ENCODE data around the gene NVL.

The NVL gene

GRCh38 chr1:224219612-224220059 is 110.3 kb downstream of the NVL start:
- no peak for TF ChIP-seq REST (IDR thresholded peaks at IDR 0.05; ENCODE audit: insufficient read depth in 1 of 2, low read depth in 2 of 2, low read length in 2 of 2)
- no peak for TF ChIP-seq POLR2AphosphoS5 (IDR thresholded peaks at IDR 0.05; ENCODE audit: low read depth, low read length)
- no peak for TF ChIP-seq SIN3A (IDR thresholded peaks at IDR 0.05; ENCODE audit: borderline replicate concordance, insufficient read depth, low read length)
- no peak for TF ChIP-seq TAF1 (IDR thresholded peaks at IDR 0.05; ENCODE audit: borderline replicate concordance, insufficient read depth, low read length)
- TF ChIP-seq FOXP2 (optimal IDR thresholded peaks at IDR 0.05; ENCODE audit: borderline replicate concordance, extremely low read depth, extremely low read length, insufficient read depth): no peak

- TF ChIP-seq POLR2AphosphoS5 (IDR thresholded peaks at IDR 0.05; ENCODE audit: low read depth, low read length) (no peak), SIN3A (IDR thresholded peaks at IDR 0.05; ENCODE audit: borderline replicate concordance, insufficient read depth, low read length) (no peak), TAF1 (IDR thresholded peaks at IDR 0.05; ENCODE audit: borderline replicate concordance, insufficient read depth, low read length) (no peak), FOXP2 (optimal IDR thresholded peaks at IDR 0.05; ENCODE audit: borderline replicate concordance, extremely low read depth, extremely low read length, insufficient read depth) (no peak), REST (IDR thresholded peaks at IDR 0.05; ENCODE audit: insufficient read depth in 1 of 2, low read depth in 2 of 2, low read length in 2 of 2) (no peak)
These were observed 110.9 kb downstream of the NVL start for GRCh38 chr1:224219011-224219611.

- TF ChIP-seq SIN3A (IDR thresholded peaks at IDR 0.05; ENCODE audit: borderline replicate concordance, insufficient read depth, low read length) (no peak), TAF1 (IDR thresholded peaks at IDR 0.05; ENCODE audit: borderline replicate concordance, insufficient read depth, low read length) (no peak), POLR2AphosphoS5 (IDR thresholded peaks at IDR 0.05; ENCODE audit: low read depth, low read length) (no peak), REST (IDR thresholded peaks at IDR 0.05; ENCODE audit: insufficient read depth in 1 of 2, low read depth in 2 of 2, low read length in 2 of 2) (no peak), FOXP2 (optimal IDR thresholded peaks at IDR 0.05; ENCODE audit: borderline replicate concordance, extremely low read depth, extremely low read length, insufficient read depth) (no peak)
These were observed 112.0 kb downstream of the NVL start for GRCh38 chr1:224217655-224218623.

GRCh38 chr1:224216382-224216781 is 113.6 kb downstream of the NVL start:
- TF ChIP-seq POLR2AphosphoS5 (IDR thresholded peaks at IDR 0.05; ENCODE audit: low read depth, low read length) (no peak), TAF1 (IDR thresholded peaks at IDR 0.05; ENCODE audit: borderline replicate concordance, insufficient read depth, low read length) (no peak), SIN3A (IDR thresholded peaks at IDR 0.05; ENCODE audit: borderline replicate concordance, insufficient read depth, low read length) (no peak), FOXP2 (optimal IDR thresholded peaks at IDR 0.05; ENCODE audit: borderline replicate concordance, extremely low read depth, extremely low read length, insufficient read depth) (no peak), REST (IDR thresholded peaks at IDR 0.05; ENCODE audit: insufficient read depth in 1 of 2, low read depth in 2 of 2, low read length in 2 of 2) (no peak)
